Activated T-cell treated with anti-CD3 and anti-CD28 coated beads, Interleukin-2, amount 50 U/mL, for 24 hours (primary cell): ENCODE data around the gene PRMT7.

Experiments used
- DNase-seq: peaks from one replicate; pipeline ENCODE4 v3.0.0-alpha.2; 2020
- H3K27ac Mint-ChIP-seq: 2 replicates; pipeline ENCODE4 v1.8.0; 2020; ENCODE audit warnings: mild to moderate bottlenecking, mixed read lengths
- H3K27me3 Mint-ChIP-seq: 2 replicates; pipeline ENCODE4 v1.8.0; 2020; ENCODE audit warnings: mixed read lengths
- H3K36me3 Mint-ChIP-seq: 2 replicates; pipeline ENCODE4 v1.8.0; 2020; ENCODE audit warnings: low read depth, mixed read lengths
- H3K4me1 Mint-ChIP-seq: 2 replicates; pipeline ENCODE4 v1.8.0; 2020; ENCODE audit warnings: low read depth, mixed read lengths
- H3K4me3 Mint-ChIP-seq: 2 replicates; pipeline ENCODE4 v1.8.0; 2020; ENCODE audit warnings: mild to moderate bottlenecking, moderate library complexity, mixed read lengths
- H3K9me3 Mint-ChIP-seq: 2 replicates; pipeline ENCODE4 v1.8.0; 2020; ENCODE audit warnings: mixed read lengths

Gene PRMT7

DNA sequence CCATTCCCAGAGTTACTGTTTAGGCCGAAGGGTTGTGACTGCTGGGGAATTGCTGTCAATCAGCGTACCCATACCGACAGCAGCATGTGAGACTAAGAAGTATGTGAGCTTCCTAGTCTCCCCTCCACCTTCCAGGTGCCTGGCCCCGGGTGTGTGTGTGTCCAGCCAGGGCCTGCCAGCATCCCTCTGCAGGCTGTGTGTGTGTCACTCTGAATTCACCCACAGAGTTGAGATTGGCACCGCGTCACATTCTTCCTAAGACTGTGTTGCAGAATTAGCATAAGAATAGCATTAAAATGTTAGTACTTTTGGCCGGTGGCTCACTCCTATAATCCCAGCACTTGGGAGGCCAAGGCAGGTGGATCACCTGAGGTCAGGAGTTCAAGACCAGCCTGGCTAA is 31.8 kb downstream of the PRMT7 start:
- no peak for DNase-seq
- Mint-ChIP-seq H3K9me3 (no peaks in the 10 kb centered on the region), H3K4me1 (peaks cover 7% of the 10 kb centered on the region), H3K4me3 (no peak overlapping the region), H3K27ac (no peak overlapping the region), H3K36me3 (peaks cover 98% of the 10 kb centered on the region), H3K27me3 (no peaks in the 10 kb centered on the region)

GRCh38 chr16:68343137-68343536 is 32.3 kb downstream of the PRMT7 start:
- H3K27me3 Mint-ChIP-seq = no peaks in the 10 kb centered on the region
- peaks cover 98% of the 10 kb centered on the region for H3K36me3 Mint-ChIP-seq
- no peak overlapping the region for H3K4me3 Mint-ChIP-seq
- no peaks in the 10 kb centered on the region for H3K9me3 Mint-ChIP-seq
- DNase-seq = no peak
- peaks cover 7% of the 10 kb centered on the region for H3K4me1 Mint-ChIP-seq
- no peak overlapping the region for H3K27ac Mint-ChIP-seq

- Mint-ChIP-seq H3K4me3 (no peak overlapping the region), H3K4me1 (peaks cover 7% of the 10 kb centered on the region), H3K27me3 (no peaks in the 10 kb centered on the region), H3K27ac (no peak overlapping the region), H3K9me3 (no peaks in the 10 kb centered on the region), H3K36me3 (peaks cover 97% of the 10 kb centered on the region)
- no peak for DNase-seq
Measured at GRCh38 chr16:68344252-68344651, 33.4 kb downstream of the PRMT7 start.

DNA sequence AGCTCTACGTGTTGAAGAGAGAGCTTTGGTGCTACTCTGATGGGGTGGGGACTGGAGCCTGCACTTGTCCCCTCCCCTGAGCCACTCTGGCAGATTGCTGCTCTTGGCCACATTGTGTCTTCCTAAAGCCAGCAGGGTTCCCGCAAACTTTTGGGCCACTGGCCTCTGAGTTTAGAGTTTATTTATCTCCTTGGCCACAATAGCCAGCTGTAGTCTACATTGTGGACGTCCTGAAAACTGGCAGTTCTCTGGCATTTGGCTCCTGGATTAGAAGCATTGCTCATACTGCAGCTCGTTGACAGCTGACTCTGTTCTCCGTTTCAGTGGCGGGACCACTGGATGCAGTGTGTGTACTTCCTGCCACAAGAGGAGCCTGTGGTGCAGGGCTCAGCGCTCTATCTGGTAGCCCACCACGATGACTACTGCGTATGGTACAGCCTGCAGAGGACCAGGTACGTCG is 34.6 kb downstream of the PRMT7 start:
- H3K27ac Mint-ChIP-seq = no peak overlapping the region
- H3K36me3 Mint-ChIP-seq = peaks cover 97% of the 10 kb centered on the region
- H3K9me3 Mint-ChIP-seq = no peaks in the 10 kb centered on the region
- DNase-seq = no peak
- no peak overlapping the region for H3K4me3 Mint-ChIP-seq
- H3K27me3 Mint-ChIP-seq = no peaks in the 10 kb centered on the region
- H3K4me1 Mint-ChIP-seq = peaks cover 7% of the 10 kb centered on the region

DNA sequence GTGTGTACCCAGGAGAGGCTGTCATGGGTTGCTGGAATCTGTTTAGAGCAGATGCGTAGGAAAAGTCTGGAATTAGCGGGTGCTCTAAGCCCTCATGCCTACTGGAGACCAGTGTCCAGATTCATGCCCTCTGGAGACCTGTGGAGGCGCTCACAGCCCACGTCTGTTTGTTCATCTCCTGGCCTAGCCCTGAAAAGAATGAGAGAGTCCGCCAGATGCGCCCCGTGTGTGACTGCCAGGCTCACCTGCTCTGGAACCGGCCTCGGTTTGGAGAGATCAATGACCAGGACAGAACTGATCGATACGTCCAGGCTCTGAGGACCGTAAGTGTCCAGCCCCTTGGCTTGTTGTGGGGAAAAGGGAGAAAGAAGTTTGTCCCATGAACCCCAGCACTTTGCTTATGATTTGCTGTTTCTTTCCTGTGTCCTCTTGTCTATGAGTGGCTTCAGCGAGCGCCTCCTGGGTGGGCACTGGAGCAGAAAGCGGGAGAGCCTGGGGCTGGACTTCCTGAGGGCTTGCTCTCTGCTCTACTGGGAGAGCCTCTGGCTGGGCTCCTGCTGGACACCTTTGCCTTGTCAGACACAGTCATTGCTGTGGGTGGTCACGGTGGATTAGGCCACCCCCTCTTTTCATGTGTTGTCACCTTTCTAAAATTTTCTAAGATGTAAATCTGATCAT is 35.3 kb downstream of the PRMT7 start:
- Mint-ChIP-seq H3K27me3 (no peaks in the 10 kb centered on the region), H3K36me3 (peaks cover 95% of the 10 kb centered on the region), H3K4me3 (no peak overlapping the region), H3K4me1 (peaks cover 7% of the 10 kb centered on the region), H3K9me3 (no peaks in the 10 kb centered on the region), H3K27ac (no peak overlapping the region)
- no peak for DNase-seq

DNA sequence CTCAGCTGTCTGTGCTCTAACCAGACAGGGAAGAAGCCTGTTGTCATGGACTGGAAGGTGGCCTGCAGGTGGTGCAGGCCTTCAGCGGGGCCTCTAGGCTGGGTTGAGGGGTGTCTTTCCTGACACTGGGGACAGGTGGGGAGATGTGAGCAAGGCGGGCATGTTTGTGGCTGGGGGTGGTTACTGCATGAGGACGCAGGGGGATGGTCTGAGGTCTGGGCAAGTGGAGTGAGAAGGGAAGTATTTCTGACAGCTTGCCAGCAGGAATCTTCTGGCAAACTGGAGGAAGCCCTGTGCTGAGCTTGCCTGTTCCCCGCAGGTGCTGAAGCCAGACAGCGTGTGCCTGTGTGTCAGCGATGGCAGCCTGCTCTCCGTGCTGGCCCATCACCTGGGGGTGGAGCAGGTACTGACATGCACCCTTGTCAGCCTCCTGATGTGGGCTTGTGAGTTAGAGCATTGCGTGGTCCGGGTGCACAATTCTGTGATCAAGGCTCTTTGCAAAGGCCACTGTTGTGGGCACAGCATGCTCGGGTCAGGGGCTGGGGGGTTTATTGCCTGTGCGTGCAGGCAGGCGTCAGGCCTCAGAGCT is 36.2 kb downstream of the PRMT7 start:
- H3K27ac Mint-ChIP-seq = peak overlapping the region; percentile 30
- no peak for DNase-seq
- H3K36me3 Mint-ChIP-seq = peaks cover 94% of the 10 kb centered on the region
- H3K4me3 Mint-ChIP-seq = no peak overlapping the region
- no peaks in the 10 kb centered on the region for H3K9me3 Mint-ChIP-seq
- H3K27me3 Mint-ChIP-seq = no peaks in the 10 kb centered on the region
- peaks cover 7% of the 10 kb centered on the region for H3K4me1 Mint-ChIP-seq

DNA sequence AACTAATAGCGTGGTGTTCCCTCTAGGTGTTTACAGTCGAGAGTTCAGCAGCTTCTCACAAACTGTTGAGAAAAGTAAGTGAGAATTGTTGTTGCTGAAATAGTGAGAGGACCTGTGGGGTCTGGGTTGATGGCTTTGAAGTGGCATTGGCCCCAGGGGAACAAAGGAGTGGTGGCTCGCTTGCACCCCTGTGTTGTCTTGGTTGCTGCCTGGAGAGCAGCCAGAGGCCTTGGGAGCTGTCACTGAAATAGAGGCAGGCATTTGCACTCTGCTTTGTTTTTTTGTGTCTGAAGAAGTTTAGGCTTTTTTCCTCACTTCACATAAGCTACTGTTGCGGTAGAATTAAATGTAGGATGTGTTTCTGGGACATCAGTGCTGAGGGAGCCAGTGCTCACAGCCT is 36.8 kb downstream of the PRMT7 start:
- Mint-ChIP-seq H3K27me3 (no peaks in the 10 kb centered on the region), H3K36me3 (peaks cover 94% of the 10 kb centered on the region), H3K27ac (peak overlapping the region; percentile 30), H3K4me3 (no peak overlapping the region), H3K9me3 (no peaks in the 10 kb centered on the region), H3K4me1 (peaks cover 7% of the 10 kb centered on the region)
- no peak for DNase-seq

GRCh38 chr16:68348639-68349445 is 38.0 kb downstream of the PRMT7 start:
- Mint-ChIP-seq H3K9me3 (no peaks in the 10 kb centered on the region), H3K4me1 (peaks cover 7% of the 10 kb centered on the region), H3K27ac (no peak overlapping the region), H3K27me3 (no peaks in the 10 kb centered on the region), H3K36me3 (peaks cover 94% of the 10 kb centered on the region), H3K4me3 (no peak overlapping the region)
- no peak for DNase-seq

DNA sequence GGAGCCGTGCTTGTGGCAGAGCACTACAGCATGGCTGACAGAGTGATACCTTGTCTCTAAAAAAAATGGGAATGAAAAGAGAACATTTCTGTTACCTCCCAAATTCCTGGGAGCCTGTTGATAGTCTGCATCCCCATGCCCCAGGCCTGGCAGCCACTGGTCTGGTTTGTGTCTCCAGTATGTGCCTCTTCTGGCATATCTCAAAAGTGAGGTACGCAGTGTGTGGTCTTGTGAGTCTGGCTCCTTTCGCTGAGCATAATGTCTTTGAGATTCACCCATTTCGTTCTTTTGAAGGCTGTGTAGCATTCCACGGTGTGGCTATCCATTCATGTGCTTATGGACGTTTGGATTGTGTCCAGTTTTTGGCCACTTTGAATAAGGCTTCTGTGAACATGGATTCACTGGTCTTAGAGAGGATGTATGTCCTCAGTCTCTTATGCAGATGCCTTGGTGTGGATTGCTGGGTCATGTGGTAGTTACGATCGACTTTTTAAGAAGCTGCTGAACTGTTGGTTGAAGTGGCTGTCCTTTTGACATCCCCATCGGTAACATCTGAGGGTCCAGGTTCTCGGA is 39.1 kb downstream of the PRMT7 start:
- Mint-ChIP-seq H3K27me3 (no peaks in the 10 kb centered on the region), H3K27ac (no peak overlapping the region)

GRCh38 chr16:68350813-68351350 is 40.1 kb downstream of the PRMT7 start:
- no peaks in the 10 kb centered on the region for H3K9me3 Mint-ChIP-seq
- DNase-seq = no peak
- peaks cover 15% of the 10 kb centered on the region for H3K4me1 Mint-ChIP-seq
- no peak overlapping the region for H3K4me3 Mint-ChIP-seq
- H3K27ac Mint-ChIP-seq = no peak overlapping the region
- H3K36me3 Mint-ChIP-seq = peaks cover 95% of the 10 kb centered on the region
- no peaks in the 10 kb centered on the region for H3K27me3 Mint-ChIP-seq

More for the DNA sequence above, 39.1 kb downstream of the PRMT7 start:
- peaks cover 96% of the 10 kb centered on the region for H3K36me3 Mint-ChIP-seq
- H3K4me1 Mint-ChIP-seq = peaks cover 11% of the 10 kb centered on the region
- no peak overlapping the region for H3K4me3 Mint-ChIP-seq
- DNase-seq = no peak
- no peaks in the 10 kb centered on the region for H3K9me3 Mint-ChIP-seq

- no peak overlapping the region for H3K27ac Mint-ChIP-seq
Measured at GRCh38 chr16:68351463-68351862, 40.6 kb downstream of the PRMT7 start.

GRCh38 chr16:68351991-68352431 is 41.2 kb downstream of the PRMT7 start:
- Mint-ChIP-seq H3K4me3 (no peak overlapping the region), H3K27ac (no peak overlapping the region), H3K4me1 (peaks cover 27% of the 10 kb centered on the region), H3K27me3 (no peaks in the 10 kb centered on the region), H3K9me3 (no peaks in the 10 kb centered on the region), H3K36me3 (peaks cover 95% of the 10 kb centered on the region)
- DNase-seq = no peak

More at GRCh38 chr16:68351463-68351862, 40.6 kb downstream of the PRMT7 start:
- Mint-ChIP-seq H3K9me3 (no peaks in the 10 kb centered on the region), H3K27me3 (no peaks in the 10 kb centered on the region), H3K4me3 (no peak overlapping the region), H3K36me3 (peaks cover 95% of the 10 kb centered on the region), H3K4me1 (peaks cover 21% of the 10 kb centered on the region)
- DNase-seq = no peak

DNA sequence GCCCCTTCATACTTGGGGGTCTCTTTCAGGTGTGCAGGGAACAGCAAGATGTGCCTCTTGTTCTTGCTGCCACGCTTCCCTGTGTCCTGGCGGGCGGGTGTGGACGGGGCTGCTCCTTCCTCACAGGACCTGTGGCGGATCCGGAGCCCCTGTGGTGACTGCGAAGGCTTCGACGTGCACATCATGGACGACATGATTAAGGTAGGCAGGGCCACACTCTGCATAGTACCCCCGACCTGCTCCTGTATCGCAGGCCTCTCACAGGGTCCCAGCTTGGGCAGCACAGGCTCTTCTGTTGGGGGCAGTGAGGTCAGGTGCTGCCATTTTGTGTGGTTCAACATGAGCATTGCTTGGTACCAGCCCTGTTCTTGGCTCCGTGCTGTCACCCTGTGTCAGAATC is 42.5 kb downstream of the PRMT7 start:
- no peaks in the 10 kb centered on the region for H3K27me3 Mint-ChIP-seq
- DNase-seq = no peak
- no peak overlapping the region for H3K4me3 Mint-ChIP-seq
- H3K36me3 Mint-ChIP-seq = peaks cover 95% of the 10 kb centered on the region
- H3K9me3 Mint-ChIP-seq = no peaks in the 10 kb centered on the region
- H3K4me1 Mint-ChIP-seq = peaks cover 37% of the 10 kb centered on the region
- H3K27ac Mint-ChIP-seq = no peak overlapping the region

GRCh38 chr16:68354816-68355215 is 44.0 kb downstream of the PRMT7 start:
- no peak for DNase-seq
- peaks cover 37% of the 10 kb centered on the region for H3K4me1 Mint-ChIP-seq
- H3K9me3 Mint-ChIP-seq = no peaks in the 10 kb centered on the region
- peaks cover 87% of the 10 kb centered on the region for H3K36me3 Mint-ChIP-seq
- H3K4me3 Mint-ChIP-seq = no peak overlapping the region
- H3K27ac Mint-ChIP-seq = no peak overlapping the region
- H3K27me3 Mint-ChIP-seq = no peaks in the 10 kb centered on the region
